ENCODE measurements around the gene CENPN.

Gene CENPN

DNA sequence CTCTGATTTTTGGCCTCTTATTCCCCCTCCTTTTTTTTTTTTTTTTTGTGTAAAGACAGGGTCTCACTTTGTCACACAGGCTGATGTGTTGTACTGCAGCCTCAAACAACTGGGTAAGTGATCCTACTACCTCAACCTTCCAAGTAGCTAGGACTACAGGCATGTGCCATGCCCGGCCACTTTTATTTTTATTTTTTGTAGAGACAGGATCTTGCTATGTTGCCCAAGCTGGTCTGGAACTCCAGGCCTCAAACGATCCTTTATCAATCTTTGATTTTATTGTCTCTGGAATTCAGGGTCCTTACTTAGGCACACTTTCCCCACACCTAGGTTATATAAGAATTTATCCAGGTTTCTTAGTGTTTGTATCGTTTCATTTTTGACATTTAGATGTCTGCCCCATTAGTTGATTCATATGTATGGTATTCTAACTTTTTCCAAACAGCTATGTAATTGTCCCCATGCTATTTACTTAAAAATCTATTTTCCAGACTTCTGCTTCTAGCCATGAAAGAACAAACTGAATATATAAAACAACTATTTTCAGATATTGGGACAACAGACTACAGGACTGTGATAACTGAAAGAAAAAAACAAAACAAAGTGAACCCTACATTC lies 14.2 kb upstream of the CENPN start:
- no peak for DNase-seq

- DNase-seq: no peak
Observed at GRCh38 chr16:80993307-80993706, 13.7 kb upstream of the CENPN start.

DNA sequence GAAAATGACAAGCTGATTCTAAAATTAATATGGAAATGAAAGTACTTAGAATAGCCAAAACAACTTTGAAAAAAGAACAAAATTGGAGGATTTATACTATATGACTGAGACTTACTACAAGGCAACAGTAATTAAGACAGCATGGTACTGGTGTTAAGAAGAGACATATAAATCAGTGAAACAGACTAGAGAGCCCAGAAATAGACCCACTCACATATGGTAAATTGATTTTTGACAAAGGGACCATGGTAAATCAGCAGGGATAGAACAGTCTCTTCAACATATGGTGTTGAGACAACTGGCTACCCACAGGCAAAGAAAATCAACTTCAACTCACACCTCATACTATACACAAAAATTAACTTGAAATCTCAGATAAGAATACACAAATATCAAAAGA lies 13.2 kb upstream of the CENPN start:
- no peak for DNase-seq

GRCh38 chr16:80994451-80994850 lies 12.6 kb upstream of the CENPN start:
- no peak for DNase-seq

DNA sequence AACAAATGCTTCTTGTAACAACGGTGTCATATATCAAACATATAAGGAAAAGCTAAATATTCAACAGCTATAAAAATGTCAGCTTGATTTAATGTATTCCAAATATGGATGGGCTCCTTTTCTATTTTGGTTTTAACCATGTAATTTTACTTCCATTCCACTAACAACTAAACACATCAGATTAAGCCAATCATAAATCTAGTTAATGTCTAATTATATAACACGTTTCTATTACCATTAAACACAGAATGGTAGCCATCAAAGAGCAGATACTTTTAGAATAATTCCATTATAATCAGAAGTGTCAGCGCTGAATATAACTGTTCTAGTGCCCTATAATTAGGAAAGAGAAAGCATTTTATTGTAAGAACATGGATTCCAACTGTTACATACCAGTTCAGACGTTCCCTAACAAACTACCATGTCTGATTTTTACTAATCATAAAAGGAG lies 10.3 kb upstream of the CENPN start:
- DNase-seq: no peak

GRCh38 chr16:80997139-80997798 lies 9.7 kb upstream of the CENPN start:
- DNase-seq: no peak

- no peak for DNase-seq
Observed at GRCh38 chr16:80997964-80998620, 8.9 kb upstream of the CENPN start.

GRCh38 chr16:81000873-81001272 lies 6.1 kb upstream of the CENPN start:
- DNase-seq: no peak

DNA sequence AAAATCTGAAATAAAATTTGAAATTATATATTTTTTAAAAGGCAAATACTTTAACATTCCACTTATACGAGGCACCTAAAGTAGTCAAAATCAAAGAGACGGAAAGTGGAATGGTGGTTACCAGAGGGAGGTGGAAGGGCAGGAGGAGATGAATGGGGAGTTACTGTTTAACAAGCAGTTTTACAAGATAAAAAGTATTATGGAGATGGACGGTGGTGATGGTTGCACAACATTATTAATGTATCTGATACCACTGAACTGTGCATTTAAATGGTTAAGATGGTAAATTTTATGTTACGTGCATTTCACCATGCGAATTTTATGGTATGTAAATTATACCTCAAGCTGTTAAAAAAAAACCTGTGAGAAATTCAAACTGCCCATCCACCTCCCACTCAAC lies 5.7 kb upstream of the CENPN start:
- DNase-seq: no peak

DNA sequence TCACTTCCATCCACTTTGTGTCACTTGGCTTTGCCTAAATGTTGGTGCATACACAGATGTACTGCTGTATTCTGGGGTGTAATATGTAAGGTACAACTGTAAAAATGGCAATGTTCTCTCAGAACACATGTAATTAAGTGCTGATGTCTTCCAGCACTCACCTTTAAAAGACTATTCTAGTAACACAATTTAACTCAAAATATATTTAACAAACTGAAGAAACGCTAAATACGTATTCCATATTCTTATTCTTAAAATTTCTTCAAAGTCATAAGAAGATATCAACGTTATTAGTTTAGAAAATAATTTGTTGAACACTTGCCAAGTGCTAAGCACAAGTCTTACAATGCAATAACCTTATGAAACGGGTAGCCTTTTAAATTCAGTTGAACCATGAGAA lies 4.0 kb upstream of the CENPN start:
- DNase-seq: no peak

- no peak for DNase-seq
Observed at GRCh38 chr16:81003610-81004460, 3.2 kb upstream of the CENPN start.

DNA sequence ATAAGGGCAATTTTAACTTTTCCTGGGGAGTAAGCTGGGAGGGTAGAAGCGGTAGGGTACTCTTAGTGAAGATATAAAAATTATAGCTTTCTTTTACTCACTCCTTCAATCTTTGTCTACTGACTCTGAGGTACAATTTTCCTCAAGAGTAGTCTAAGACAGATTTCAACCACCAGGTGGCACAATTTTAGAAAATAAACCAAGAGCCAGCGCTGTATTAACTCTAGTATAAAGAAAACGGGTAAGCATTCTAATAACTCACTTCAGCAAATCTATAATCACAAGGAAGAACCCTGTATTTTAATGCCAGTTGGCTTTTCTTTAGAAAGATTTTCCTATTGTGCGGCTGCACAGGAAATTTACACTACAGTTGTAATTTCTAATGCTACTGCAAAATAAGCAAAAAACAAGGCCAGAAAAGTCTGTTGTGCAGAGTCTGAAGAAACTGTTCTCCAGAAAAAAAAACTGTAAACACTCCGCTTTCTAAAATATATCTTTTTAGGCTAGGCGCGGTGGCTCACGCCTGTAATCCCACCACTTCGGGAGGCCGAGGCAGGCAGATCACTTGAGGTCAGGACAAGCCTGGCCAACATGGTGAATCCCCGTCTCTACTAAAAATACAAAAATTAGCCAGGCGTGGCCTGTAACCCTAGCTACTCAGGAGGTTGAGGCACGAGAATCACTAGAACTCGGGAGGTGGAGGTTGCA lies 2.2 kb upstream of the CENPN start:
- DNase-seq: no peak

GRCh38 chr16:81005610-81006161 lies 1.3 kb upstream of the CENPN start:
- no peak for DNase-seq

DNA sequence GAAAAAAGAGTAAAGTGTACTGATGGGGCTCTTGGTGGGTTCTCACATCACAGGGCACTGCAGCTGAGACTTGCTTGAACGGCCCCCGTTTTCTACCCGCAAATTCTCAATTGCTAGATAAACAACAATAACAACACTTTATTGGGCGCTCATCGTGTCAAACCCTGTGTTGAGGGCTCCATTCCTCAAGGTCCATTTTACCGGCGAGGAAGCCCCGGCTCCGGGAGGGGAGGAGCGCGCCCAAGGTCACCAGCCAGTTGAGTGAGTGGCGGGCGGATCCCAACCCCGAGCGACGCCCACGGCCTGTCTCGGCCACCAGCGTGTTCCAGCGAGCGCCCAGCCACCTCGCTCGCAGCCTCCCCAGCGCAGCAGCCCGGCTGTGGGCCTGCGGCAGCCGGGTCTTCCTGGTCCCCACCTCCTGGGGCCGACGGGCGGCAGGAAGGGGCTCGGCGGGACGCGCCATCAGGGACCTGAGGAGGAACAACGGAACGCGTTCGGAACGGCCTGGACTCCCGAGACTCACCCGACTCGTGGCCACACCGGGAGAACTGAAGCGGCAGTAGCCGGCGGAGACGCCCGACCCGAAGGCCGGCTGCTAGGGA lies 702 bp upstream of the CENPN start:
- peak; percentile 65 for DNase-seq

DNA sequence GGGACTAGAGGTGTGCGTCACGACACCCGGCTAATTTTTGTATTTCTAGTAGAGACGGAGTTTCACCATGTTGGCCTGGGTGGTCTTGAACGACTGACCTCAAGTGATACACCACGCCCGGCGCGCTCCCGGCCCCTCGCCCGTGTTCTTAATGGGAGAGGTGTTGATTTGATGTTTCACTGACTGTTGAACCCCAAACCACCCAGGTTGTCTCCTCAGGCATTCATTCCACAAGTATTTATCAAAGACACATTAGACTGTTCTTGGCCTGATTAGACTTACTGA lies 1.4 kb downstream of the CENPN start:
- DNase-seq: no peak

- no peak for DNase-seq
Observed at GRCh38 chr16:81012974-81013373, 6.0 kb downstream of the CENPN start.

GRCh38 chr16:81014672-81015071 lies 7.7 kb downstream of the CENPN start:
- DNase-seq: no peak

DNA sequence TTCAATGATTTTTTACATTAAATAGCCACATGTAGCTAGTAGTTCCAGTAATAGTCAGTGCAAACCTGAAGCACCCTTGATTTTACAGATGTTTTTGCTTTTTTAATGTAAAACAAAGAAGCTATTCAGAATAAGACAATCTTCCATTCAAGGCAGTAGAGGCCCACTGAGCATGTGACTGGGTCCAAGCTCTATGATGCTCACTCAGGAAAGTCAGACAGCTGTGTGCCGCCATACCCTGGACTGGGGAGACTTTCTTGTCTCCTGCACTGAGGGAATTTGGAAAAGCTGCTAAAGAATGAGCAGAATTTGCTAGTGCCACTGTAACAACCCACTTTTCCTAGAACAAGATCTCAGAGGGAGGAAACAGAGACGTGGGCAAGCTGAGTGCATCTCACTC lies 11.5 kb downstream of the CENPN start:
- no peak for DNase-seq

GRCh38 chr16:81026429-81026828 lies 19.4 kb downstream of the CENPN start:
- no peak for DNase-seq

- no peak for DNase-seq
Observed at GRCh38 chr16:81029930-81030604, 23.1 kb downstream of the CENPN start.

GRCh38 chr16:81035398-81035974 lies 28.5 kb downstream of the CENPN start, which contains the start of gene ATMIN:
ATMIN (plus strand) TSS chr16:81035842; CDS start chr16:81035871, 29 bp downstream.
- peak; percentile 90 for DNase-seq
